GM21515 (cell line): Measurements from ENCODE around the gene TVP23B.
"Not testable (repeated sequence)": the region's sequence is repeated elsewhere in the genome, so short reads cannot be mapped to it uniquely, and the experiment has no call there.

Experiments used
- ATAC-seq: cut with Tn5 transposase; IDR thresholded peaks from one replicate; pipeline ENCODE4 v1.9.1; 2021; ENCODE audit not compliant: unreplicated experiment

The TVP23B gene

DNA sequence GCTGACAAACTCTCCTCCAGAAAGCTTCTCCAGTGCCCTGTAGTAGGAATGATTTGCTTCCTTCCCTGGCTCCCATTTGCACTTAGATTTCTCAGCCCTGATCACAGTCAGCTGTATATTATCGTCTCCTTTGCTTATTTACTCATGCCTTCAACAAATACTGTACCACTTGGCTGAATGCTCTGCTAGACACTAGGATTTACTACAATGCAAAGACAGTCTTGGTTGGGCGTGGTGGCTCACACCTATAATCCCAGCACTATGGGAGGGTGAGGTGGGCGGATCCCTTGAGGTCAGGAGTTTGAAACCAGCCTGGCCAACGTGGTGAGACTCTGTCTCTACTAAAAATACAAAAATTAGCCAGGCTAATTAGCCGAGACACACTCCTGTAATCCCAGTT, 5.9 kb downstream of the TVP23B start:
- not testable (repeated sequence) for ATAC-seq

DNA sequence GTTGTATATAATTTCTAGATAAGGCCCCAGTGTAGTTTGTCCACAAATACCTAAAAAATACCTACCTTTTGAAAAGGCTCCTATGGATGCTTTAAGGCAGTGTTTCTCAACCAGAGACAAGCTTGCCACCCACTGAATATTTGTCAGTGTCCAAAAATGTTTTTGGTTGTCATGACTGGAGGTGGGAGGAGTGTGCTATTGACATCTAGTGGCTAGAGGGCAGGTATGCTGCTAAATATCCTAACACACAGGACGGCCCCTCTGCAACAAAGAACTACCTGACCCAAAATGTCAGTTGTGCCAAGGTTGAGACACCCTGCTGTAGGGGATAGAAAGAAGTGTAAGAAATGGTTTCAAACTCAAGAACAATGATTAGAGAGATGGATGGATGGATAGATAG, 10.4 kb downstream of the TVP23B start:
- not testable (repeated sequence) for ATAC-seq

DNA sequence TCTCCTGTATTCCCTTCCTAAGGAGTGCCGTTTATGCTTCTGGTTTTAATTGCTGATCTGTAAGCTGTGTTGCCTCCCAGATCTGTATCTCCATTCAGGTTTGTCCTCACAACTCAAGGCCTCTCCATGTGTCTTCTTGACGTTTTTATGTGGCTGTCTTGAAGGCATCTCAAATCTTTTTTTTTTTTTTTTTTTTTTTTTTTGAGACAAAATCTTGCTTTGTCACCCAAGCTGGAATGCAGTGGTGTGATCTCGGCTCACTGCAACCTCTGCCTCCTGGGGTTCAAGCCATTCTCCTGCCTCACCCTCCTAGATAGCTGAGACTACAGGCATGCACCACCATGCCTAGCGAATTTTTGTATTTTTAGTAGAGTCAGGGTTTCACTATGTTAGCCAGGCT, 13.9 kb downstream of the TVP23B start:
- ATAC-seq = not testable (repeated sequence)

DNA sequence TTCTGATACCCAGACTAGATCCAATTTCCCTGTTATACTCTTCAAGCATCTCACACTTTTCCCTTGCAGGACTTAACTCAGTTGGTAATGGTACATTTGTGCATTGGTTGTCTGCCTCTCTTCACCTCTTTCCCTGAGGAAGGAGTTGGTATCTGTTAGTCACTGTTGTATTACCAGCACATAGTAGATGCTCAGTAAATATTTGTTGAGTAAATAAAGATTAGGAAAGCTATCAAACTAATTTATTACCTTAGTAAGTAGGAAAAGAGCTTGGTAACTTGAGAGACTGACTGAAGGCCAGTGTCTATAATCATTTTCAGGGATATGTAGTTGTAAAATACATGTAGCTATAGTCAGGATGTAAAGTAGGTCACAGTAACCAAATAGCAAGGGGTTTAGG, 15.9 kb downstream of the TVP23B start:
- ATAC-seq = not testable (repeated sequence)

DNA sequence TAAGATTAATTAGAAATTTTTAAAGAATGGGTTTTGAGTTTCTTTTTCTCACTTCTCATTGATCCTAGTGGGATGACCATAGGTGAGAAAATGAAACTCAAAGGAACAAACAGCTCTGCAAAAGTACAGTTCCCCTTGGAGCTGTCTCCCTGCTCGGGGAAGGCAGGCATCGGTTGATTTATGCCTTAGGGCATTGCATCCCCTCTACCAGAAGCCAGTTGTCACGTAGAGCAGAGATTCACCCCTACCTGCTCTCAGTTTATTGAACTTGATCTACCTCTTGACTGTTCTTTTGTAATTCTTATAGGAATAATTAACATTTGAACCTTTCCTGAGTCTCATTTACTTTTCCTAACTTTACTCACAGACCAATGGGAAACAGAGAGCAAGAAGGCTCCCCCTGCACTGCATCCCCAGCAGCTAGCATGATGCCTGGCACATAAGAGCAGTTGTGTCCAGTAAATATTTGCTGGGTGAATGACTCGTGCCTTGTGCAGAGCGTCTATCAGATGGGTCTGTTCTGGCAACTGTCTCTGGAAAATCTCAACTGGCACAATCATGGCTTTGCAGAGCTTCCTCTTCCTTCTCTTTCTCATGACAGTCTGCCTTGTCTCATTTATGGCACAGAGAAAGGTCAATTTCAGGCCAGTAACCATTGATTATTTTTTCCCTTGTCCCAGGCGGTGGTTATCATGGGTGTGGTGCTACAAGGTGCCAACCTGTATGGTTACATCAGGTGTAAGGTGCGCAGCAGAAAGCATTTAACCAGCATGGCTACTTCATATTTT, 22.7 kb downstream of the TVP23B start:
- not testable (repeated sequence) for ATAC-seq

DNA sequence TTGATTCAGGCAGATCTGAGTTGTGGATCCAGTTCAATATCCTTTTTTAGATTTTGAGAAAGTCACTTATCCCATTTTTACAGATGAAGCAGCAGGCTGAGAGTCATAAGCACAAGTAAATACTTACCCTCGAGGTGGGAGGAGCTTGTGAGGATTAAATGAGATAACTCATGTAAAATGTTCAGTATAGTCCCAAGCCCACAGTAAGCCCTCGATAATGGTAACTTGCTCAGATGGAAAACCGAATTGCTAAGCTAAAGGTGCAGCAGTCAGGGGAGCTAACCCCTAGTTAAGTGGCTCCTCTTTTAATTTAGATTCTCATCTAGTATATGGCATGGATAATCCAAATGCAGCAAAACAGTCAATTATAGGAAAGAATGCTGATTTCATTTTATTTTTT, 34.9 kb downstream of the TVP23B start:
- not testable (repeated sequence) for ATAC-seq

DNA sequence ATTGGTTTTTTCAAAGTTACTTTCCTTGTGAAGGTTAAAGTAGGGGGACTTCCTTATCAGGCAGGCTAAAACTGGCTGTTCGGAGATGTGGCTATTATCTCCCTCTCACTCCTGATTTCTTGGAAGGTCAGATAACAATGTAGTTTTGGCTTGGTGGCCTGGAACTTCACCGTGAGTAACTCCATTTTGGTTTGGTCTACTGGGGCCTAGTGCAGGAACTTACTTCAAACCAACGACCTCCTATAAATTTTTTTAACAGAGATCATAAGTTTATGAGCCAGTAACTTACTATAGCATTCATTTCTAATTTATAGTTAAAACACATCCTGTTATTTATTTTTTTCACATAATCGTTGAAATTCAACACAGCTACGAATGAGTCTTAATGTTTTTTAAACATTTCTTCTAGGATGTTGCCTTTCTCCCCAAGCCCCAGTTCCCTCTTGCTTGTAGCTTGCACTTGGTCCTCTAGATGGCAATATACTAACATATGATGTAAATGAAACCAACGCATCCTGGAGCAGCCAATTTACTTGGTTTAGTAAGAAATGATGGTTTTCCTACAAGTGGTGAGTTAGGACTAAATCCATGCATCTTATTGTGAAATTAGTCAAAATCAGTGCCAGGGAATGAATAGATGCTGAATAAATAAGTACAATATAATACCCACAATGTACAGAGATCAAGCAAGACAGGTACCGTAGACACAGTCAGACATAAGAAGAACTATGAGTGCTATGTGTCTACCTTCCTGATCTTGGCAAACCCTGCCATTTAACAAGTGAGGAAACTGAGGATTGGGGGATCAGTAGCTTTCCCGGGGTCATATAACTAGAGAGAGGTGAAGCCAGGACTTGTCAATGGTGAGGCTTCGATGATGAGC, 35.7 kb downstream of the TVP23B start:
- ATAC-seq = not testable (repeated sequence)

DNA sequence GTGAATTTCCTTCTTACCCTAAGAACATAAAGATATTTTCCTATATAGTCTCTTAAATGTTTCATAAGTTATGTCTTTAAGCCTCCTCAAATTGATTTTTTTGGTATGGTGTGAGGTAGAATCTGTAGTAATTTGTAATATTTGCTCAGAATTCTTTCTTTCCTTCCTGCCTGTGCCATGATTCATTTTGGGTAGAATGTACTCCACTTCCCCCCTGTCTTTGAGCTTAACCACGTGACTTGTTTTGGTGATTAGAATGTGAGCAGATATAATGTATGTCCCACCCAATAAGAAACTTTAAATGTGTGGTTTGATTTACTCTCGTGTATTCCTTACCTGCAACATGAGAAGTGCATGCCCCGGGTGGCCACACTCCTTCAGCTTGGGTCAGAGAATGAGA, 40.4 kb downstream of the TVP23B start:
- not testable (repeated sequence) for ATAC-seq

DNA sequence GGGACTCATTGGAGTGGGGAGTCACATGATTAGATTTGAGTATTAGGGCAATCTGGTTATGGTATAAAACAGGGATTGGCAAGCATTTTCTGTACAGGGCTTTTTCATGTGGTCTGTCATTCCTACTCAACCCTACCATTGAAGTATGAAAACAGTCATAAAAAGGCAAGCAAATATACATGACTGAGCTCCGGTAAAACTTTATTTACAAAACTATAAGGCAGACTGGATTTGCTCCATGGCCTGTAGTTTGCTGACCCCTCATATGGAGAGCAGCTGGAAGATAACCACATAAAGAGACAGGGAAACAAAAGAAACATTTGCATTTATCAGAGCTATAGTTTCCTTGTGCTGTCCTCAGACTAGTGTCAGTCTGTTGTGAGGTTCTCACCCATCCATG, 46.6 kb downstream of the TVP23B start:
- ATAC-seq = not testable (repeated sequence)

DNA sequence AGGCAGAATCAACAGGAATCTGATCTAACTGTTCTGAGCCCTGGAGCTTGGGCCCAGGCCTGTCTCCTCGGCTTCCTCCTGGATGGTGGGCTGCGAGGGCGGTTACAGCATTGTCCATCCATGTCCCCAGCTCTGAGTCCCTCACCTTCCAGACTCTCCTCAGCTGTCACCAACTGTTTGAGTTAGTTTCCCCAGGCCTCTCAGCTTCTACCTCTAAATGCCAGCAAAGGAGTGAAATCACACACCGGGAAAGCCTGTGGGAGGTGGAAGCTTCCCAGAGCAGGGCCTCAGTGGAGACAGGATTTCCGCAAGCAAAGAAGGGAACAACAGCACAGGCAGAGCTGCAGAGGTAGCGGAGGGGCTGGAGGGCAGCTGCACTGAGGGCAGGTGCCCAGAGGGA, 67.5 kb downstream of the TVP23B start:
- no peak for ATAC-seq

DNA sequence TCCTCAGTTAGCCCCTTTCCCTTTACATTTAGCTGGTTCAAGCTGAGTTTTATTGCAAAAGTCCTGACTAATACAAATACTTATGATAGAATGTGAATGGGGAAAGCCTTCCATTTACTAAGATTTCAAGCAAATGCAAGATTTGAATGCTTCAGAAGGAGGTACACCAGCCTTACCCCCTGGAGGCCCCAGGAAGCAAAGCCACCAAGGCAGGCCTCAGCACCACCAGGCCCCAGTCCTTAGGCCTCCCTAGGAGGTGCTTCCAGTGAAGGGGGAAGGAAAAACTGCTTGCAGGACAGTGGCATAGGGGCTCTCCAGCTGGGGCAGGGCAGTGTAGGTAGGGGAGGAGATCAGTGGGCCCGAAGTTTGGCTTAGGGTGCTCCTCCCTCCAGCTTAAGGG, 69.7 kb downstream of the TVP23B start:
- no peak for ATAC-seq

DNA sequence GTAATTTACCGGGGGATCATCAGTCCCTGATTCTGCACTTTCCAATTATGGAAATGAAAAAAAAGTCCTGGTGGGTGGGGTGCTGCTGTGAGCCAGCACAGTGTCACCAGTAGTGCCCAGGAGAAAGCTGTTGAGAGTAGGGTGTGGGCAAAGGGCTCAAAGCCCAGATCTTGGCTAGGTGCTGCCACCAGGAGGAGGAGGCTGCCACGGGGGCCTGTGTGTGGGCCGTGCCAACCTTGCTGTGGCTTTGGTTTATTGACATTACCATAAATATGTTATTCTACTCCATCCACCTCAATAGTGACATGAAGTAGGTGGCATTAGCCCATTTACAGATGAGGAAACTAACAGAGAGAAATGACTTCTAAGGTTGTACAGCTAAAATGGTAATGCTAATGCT, 70.2 kb downstream of the TVP23B start:
- ATAC-seq = no peak

DNA sequence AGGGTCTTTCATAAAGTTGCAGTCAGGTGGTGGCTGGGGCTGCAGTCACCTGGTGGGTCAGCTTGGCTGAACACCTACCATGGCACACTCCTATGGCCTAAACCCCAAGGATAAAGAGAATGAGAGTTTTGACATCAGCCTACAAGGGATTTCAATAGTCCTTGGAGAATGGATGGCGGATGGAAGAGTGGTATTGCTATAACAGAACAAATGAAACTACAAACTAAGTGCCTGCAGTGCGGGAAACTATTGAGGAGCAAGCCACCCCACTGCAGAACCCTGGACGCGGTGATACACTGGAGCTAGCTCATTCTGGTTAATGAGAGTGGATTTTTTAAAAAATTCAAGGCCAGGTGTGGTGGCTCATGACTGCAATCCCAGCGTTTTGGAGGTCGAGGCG, 74.0 kb downstream of the TVP23B start:
- no peak for ATAC-seq

DNA sequence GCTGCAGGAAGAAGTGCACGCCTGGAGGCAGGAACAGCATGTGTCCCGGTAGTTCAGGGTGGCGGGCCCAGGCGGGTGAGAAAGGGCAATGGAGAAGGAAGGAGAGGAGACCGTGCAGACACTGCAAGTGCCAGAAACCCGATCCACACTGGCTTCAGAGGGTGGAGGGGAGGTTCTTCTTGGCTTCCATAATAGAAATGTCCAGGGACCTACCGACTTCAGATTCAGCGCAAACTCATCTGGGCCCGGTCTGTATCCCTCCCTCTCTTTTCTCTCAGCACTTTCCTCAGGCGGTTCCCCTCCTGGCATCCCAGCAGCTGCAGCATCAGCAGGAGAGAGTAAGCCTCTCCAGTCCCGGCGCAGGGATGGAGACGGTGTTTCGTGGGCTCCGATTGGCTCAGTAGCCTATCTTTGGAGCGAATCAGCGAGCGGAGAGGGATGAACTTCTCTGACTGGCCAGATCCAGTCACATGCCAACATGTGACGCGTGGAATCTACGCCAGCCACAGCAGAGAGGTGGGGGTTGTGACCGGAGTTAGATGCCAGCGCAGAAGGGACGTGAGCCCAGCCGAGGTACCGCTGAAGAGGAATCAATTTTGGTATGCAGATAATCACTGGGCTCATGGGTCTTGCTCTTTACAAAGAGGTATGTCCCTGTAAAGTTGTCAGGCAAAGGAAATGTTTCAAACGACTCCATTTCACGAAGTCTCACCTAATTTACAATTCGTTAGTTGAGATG, 75.0 kb downstream of the TVP23B start:
- ATAC-seq = peak; percentile 68
